ENCODE results near the gene UGT1A4. TPM values are rescaled to one million over a fixed set of nuclear protein-coding genes. Genes with fewer than 3 reads are reported as not detected.

UGT1A4 gene
- total RNA-seq, 1 experiment from 2014 or later, result not detected

GRCh38 chr2:233791151-233791882 lies 72.8 kb downstream of the UGT1A4 start:
- DNase-seq (ENCODE audit: low read depth), result no peak

DNA sequence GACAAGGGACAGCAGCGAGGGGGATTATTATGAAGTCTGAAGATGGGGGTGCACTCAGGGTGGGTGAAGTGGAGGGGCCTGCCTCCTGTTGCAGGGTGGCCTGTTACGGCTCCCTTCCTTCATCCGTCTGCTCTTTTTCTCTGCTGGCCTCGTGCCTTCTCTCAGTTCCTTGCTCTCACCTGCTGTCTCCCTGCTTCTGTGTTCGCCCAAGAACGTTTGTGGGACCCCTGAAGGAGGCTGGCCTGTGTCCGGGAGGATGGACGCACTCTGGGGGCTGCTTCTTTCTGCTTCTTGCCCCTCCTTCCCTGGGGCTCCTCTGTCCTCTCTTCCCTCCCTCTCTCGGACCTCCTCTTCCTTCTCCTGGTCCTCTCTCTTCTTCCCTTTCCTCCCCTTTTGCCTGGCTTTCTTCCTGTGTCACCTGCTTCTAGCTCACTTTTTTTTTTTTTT lies 73.4 kb downstream of the UGT1A4 start:
- no peak for DNase-seq (ENCODE audit: low read depth)

DNA sequence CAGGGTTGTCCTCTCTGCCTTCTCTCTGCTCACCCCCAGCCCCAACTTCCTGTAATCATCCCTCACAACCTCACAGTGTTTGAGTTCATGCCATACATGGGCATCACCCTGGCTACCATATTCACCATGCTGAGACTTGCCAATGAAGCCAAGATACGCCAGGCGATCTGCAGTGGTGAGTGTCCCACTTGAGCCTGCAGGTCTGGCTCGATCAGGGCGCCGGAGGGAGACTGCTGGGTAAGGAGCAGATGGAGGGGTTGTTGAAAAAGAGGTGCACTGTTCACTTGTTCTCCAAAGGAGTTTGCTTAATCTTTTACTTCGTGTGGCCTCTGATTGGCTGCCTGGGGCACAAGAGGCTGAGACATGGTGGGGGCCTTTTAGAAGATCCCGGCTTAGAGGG lies 74.2 kb downstream of the UGT1A4 start:
- DNase-seq (ENCODE audit: low read depth), result no peak

DNA sequence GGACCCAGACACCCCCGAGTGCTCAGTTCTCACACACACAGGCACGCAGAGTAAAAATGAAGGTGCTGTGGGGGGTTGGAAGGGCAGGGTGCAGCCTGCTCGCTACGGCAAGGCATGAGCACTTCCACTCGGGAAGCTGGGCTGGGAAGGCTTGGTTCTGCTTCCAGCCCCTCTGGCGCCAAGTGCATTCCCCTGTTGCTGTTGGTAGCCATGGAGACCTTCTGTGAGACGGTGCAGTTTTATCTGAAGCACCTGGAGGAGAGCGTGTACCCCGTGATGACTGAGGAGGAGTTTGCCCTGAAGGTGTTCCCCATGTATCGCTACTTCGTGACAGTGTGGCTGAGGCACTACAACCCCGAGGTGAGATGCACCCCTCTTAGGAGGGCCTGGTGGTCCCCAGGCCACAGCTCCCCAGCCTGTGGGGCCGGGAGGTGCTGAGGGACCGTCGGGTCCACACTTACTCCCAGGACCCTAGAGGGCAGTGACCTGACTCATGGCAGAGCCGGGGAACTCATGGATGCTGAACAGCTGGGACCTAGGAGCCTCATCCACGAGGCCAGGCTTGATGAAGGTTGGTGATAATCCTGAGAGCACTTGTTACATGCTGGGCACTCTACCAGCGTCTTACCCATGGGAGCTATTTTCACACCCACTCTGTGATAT lies 75.1 kb downstream of the UGT1A4 start:
- no peak for DNase-seq (ENCODE audit: low read depth)

DNA sequence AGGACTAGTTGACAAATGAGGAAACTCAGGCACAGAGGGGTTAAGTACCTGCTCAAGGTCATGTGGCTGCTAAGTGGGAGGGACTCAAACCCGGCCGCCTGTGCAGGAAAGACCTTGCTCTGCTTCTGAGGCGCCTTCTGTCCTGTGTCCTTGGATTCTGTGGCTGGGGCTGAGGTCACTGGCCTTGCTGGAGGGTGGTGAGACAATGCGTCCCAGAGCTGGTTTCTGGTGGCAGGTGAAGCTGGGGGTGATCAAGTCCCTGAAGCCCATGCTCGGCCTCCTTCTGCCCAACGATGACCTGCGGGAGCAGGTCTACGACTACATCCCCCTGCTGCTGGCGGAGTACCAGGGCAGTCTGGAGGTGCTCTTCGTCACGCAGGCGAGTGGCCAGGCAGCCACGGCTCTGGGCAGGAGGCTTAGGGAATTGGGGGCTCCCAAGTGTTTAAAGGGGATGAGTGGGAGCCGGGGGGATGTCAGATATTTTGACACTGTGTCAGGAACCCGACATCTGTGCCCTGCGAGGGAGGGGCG lies 75.7 kb downstream of the UGT1A4 start:
- DNase-seq (ENCODE audit: low read depth), result no peak

DNA sequence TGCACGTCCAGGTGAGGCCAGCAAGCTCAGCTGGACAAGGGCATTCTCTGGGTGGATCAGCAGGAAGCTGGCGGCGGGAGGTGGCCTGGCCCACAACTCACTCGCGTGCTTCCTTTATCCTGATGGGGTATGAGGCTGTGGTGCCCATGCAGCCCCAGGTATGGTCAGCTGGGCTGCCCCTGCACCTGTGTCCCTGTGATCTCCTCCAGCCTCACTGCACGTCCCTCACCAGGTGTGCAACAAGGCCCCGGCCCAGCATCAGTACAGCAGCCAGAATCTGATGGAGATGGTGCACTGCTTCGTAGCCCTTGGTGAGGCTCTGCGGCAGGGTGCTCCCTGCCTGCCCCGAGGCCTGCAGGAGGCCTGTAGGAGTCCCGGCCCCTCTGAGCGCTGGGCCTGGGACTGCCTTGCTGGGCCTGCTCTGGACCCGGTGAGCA lies 77.2 kb downstream of the UGT1A4 start:
- no peak for DNase-seq (ENCODE audit: low read depth)

DNA sequence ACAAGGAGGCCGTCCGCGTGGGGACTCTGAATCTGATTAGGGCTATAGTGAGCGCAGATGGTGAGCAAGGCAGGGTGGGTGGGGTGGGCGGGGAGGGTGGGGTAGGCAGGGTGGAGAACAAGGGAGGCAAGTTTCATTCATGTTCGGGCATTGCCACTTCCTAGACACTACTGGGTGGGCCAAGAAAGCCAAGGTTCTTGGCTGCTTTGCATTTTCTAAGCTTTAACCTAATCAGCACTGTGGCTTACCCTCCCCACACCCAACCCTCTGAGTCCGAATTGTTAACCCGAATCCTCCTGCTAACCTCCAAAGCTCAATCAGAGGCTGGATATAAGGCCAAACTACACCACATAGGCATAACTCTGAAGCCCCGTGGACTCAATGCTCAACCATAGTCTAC lies 77.7 kb downstream of the UGT1A4 start:
- DNase-seq (ENCODE audit: low read depth), result no peak

DNA sequence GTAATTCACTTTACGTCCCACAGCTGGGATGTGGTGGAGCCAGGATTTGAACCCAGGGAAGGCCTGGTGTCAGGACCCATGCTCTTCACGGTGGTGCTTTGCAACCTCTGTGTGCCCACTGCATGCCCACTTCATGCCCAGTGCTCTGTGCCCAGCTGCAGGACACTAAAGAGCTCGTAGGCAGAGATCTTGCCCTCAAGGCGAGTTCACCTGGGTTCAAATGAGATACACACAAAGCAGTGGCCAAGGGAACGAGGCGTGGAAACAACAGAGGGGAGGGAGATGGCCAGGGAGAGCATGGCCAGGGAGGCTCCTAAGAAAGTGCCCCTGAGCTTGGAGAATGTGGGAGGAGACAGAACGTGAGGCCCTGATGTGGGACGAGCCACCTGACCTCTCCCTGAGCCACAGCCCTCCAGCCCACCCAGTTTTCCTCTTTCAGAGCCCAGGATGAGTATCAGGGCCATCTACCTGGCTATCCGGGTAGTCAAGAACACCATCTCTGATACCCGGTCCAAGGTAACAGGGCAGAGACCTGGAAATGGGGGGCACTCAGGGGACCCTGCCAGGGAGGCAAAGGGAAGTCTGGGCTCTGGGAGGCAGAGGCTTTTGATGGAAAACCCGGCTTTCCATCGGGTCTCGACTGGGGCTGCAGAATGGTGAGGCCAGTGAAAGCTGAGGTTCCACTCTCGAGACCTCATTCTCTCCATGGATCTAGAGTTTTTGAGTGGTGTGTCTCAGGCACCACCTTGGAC lies 80.0 kb downstream of the UGT1A4 start:
- no peak for DNase-seq (ENCODE audit: low read depth)

DNA sequence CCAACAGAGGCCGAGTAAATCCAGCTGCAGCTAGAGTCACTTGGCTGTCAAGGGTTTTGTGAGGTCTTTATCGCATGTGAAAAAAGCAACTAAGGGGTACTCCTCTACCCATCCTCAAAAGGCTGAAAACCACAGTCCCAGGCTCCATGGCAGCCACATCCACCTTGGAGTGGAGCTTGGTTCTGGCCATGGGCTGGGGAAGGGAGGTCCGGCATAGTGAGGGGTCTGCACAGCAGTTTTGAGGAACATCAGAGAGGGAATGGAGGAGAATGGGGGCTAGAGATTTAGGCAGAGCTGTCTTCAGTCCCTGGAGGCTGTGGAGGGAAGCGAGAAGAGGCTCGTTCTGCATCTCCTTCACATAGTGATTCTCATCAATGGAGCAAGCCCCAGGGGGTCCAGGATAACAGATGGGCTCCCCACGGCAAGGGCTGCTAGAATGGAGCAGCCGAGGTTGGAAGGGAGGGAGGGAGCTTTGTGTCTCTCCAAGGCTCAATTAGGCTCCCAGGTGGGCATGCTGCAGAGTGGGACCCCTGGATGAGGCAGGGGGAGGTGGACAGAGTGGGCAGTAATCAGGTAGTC lies 80.6 kb downstream of the UGT1A4 start:
- no peak for DNase-seq (ENCODE audit: low read depth)

DNA sequence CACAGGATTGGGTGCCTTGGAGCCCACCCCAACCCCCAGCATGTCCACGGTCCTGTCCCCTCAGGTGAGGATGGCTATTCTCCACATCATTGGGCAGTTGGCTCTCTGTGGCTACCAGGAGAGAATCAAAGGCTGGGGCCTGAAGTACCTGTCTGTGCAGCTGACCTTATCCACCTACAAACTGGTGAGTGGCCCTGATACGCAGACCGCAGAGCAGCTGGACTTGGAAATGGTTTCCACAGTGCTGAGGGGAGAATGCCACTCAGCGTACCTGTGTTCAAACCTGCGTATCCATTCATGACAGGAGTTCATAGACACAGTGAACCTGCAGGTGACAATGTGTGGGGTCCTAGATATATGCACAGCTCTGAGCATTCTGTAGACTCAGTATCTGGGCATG lies 81.2 kb downstream of the UGT1A4 start:
- no peak for DNase-seq (ENCODE audit: low read depth)

DNA sequence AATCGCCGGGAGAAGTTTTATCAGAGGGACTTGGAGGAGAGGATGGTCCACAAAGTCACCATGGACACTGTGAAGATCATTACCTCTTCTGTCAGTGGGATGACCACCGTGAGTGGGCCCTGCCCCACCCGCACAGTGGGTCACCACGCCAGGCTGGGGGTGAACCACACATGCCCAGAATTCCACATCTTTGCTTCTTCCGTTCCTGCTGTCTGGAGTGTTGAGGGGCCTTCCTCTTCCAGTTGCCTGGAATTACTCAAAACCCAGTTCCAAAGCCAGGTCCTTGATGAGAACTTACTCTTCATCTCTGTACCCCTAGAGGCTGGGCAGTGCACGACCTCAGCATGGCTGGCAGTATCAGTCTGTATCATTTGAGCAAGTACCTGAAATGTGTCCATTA lies 81.7 kb downstream of the UGT1A4 start:
- DNase-seq (ENCODE audit: low read depth), result no peak

- DNase-seq (ENCODE audit: low read depth), result peak; percentile 71
Measured at GRCh38 chr2:233801357-233802131, 83.0 kb downstream of the UGT1A4 start.

DNA sequence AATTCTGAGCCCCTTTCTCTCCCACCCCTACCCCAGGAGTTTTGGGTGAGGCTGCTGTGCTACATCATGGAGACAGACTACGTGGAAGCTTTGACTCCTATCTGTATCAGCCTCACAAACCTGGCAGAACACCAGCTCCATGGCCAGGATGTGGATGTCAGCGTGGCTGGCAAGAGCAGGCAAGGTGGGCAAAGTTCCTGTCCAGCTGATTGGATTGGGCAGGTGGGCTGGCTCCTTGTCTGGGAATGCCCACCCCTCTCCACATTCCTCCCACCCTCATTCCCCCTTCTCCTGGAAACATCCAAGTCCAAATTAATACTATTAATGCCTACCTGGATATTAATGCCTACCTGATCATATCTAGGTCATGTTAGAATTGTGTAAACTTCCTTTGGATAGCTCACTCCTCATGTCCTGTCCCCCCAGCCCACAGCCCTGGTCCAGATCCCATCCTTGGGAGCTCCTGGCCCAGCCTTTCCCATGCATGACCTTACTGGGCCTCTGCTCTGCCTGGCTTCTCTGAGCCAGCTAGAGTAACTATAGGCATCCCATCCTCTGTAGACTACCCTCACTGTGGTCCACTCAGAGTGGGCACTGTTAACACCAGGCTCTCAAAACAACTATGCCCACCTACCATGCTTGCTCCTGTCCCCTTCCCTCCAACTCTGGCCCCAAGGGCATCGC lies 83.7 kb downstream of the UGT1A4 start:
- DNase-seq (ENCODE audit: low read depth), result no peak

DNA sequence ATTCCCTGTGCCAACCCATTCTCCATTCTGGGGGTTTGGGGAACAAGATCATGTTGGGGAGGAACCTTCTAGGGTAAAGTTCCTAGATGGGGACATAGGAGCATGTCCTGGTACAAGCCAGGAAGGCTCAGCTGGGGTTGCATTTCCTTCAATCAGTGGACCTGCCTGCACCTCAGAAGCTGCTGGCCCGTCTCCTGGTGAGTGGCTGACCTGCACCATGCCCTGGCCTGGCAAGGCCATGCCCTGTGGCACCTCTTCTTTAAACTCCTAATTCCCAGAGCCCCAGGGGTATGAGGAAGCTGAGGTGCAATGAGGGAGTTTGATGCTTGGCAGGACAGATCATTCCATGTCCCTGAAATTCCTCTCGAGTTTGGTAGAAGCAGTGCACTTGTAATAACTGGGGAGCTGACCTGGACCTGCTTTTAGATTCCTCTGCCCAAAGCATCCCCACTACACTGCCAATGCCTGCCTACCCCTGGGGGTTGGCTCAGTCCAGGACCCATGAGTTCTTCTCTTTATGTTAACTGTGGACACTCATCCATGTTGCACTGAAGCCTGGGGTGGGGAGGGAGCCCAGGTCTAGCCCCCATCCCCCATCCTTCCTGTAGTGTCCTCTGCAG lies 84.9 kb downstream of the UGT1A4 start:
- no peak for DNase-seq (ENCODE audit: low read depth)

GRCh38 chr2:233803994-233804393 lies 85.5 kb downstream of the UGT1A4 start:
- DNase-seq (ENCODE audit: low read depth), result no peak

DNA sequence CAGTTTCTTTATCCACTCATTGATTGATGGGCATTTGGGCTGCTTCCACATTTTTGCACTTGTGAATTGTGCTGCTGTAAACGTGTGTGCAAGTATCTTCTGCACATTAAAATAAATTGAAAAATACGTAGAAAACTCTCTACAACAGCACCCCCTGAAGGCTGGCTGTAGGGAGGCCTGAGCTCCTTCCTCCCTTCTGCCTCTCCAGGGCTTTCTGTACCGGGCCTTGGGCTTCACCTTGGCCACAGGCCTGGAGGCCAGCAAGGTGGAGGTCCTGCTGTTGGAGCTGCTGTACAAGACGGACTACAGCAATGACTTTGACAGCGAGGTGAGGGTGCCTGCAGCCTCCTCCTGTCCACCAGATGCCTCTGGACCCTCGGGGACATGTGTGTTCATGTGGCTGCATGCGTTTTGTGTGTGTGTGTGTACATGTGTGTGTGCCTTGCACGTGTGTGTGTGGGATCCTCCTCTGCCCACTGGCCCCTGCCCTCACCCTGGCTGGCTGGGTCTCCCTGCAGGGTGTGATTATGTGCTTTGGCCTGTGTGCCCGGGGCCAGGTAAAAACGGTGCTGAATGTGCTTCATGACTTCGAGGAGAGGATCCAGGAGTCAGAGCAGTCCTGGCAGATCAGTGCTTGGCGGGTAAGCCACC lies 88.8 kb downstream of the UGT1A4 start:
- no peak for DNase-seq (ENCODE audit: low read depth)

DNA sequence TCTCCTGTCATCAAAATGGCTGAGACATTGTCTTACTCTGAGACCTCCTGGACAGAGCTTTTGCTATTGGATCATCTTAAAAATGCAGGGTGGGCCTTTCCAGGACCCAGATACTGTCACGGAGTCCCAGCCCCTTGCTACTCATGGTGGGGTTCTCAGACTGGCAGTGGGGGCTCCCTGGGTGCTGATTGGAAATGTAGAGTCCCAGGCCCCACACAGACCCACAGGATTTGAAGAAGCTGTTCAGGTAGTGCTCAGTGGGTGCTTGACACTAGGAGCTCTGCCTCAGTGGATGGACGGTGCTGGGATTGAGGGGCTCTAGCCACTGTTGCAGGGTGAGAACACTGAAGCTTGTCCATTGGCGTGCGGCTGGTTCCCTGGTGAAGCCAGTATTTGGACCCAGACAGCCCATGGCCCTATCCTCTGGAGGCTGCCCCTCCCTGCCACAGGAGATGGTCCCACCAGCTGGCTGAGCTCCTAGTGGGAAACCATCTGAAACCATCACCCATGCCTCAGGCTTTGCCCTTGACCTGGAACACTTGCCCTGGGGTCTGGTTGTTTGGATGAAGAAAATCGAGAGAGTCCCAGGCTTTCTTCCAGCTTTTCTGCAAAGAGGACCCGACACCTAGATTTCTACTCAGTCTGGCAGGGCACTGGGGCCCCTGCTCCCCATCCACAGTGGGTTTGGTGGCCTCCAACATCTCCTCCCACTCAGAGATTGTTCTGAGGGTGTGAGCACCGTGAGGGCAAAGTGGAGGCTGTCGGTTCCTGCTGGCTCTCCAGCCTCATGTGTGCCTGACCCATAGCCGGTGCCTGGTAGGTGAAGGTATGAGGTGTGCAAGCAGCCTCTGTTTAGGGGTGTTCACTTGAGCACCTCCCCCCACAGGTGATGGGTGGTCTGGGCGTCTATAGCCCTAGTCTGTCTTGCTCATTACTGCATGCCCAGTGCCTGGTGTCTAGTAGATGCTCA lies 89.7 kb downstream of the UGT1A4 start:
- no peak for DNase-seq (ENCODE audit: low read depth)

GRCh38 chr2:233810385-233810784 lies 91.8 kb downstream of the UGT1A4 start:
- DNase-seq (ENCODE audit: low read depth), result no peak

DNA sequence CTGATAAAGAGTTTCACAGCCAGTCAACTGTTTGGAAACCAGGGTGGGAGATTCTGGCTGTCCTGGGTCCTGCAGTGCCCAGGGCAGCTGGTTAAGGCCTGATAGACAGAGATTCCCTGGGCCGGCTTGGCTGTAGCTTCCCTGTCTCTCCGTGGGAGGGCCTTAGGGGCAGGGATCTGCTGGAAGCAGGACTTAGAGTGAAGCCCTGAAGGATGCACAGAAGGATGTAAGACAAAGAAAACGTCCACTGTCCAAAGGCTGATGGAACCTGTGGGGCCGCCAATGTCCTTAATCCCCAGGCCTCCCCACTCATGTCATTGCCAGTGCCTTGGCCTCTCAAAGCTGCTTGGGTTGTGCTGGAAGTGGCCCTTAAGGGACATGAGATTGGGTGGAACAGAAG lies 92.6 kb downstream of the UGT1A4 start:
- no peak for DNase-seq (ENCODE audit: low read depth)

Measured in Daoy (cell line).